Uterus (tissue), 4 donors: ENCODE measurements around the gene CYFIP1. TPM values are rescaled to one million over a fixed set of nuclear protein-coding genes. Genes with fewer than 3 reads are reported as not detected.
"Not testable (repeated sequence)": the region's sequence is repeated elsewhere in the genome, so short reads cannot be mapped to it uniquely, and the experiment has no call there.

Source experiments
- DNase-seq, 2 donors: peaks; one replicate each; pipeline ENCODE4 v3.0.0-alpha.2; 2019 to 2020
- H3K27ac ChIP-seq, 2 donors: fragments of 200-600 bp; sonication (generic); 1 replicate in 1 of 2; 2 replicates in 1 of 2; pipeline ENCODE4 v1.5.1; 2016 to 2018
- H3K27me3 ChIP-seq, 2 donors: fragments of 200-600 bp; sonication (generic); one replicate each; pipeline ENCODE4 v1.5.1; 2018 to 2019; ENCODE audit warnings: control low read depth in 1 of 2
- H3K36me3 ChIP-seq, 2 donors: fragments of 200-600 bp; sonication (generic); one replicate each; pipeline ENCODE4 v1.5.1; 2019; ENCODE audit warnings: control low read depth in 1 of 2
- H3K4me1 ChIP-seq, 2 donors: fragments of 200-600 bp; sonication (generic); one replicate each; pipeline ENCODE4 v1.5.1; 2018 to 2019; ENCODE audit warnings: control low read depth in 1 of 2
- H3K4me3 ChIP-seq, 2 donors: fragments of 200-600 bp; sonication (generic); 1 replicate in 1 of 2; 2 replicates in 1 of 2; pipeline ENCODE4 v1.5.1; 2018 to 2019; ENCODE audit warnings: mild to moderate bottlenecking in 1 of 2
- H3K9me3 ChIP-seq, 2 donors: fragments of 200-600 bp; sonication (generic); one replicate each; pipeline ENCODE4 v1.5.1; 2019; ENCODE audit warnings: control low read depth in 1 of 2
- CTCF ChIP-seq, 4 experiments: fragments of 200-600 bp in 2 of 4; fragments of 450-650 bp in 2 of 4; sonication (generic) in 2 of 4; IDR thresholded peaks; one replicate each; pipeline ENCODE4 v1.5.1; 2016 to 2019; ENCODE audit warnings: antibody characterized with exemption in 4 of 4, mild to moderate bottlenecking in 2 of 4, moderate library complexity in 1 of 4
- POLR2A ChIP-seq, 2 donors: fragments of 450-650 bp; IDR thresholded peaks; one replicate each; pipeline ENCODE4 v1.6.1; 2016; ENCODE audit warnings: antibody characterized with exemption in 2 of 2, mild to moderate bottlenecking in 1 of 2, moderate library complexity in 1 of 2
- intact Hi-C: fragments of 100-400 bp; cut with DNase I; formaldehyde crosslinking; loops from one replicate; pipeline ENCODE4 v1.15.1; 2023; ENCODE audit warnings: low total_unique reads
- total RNA-seq, 4 donors: library from RNA; depleted of rRNA in 3 of 4; stranded (reverse); fragments of >200 nt in 3 of 4; gene quantifications; one replicate each; pipeline versions ENCODE4 v1.1.0 to v1.2.4, GENCODE V29; 2014 to 2023
- donor health status: DM: yes; HTN: yes; CAD: no.

CYFIP1 gene
- 100 to 1,000 TPM in 2 of 4 donors, 10 to 100 TPM in 2; 61.5 to 145 (median 101) TPM for total RNA-seq

GRCh38 chr15:22980189-22981050 is at the start of gene CYFIP1:
TSS of gene CYFIP1 (minus strand) at chr15:22980368. CDS start at chr15:22947285, 33,083 bp downstream.
- Histone ChIP-seq H3K27ac (peak within 1 kb of the TSS; percentile 78 to 87), H3K27me3 (no peaks in the 10 kb centered on the region), H3K4me3 (peak within 1 kb of the TSS; percentile 79 to 98), H3K4me1 (no peaks in the 10 kb centered on the region), H3K36me3 (no peaks in the 10 kb centered on the region), H3K9me3 (no peaks in the 10 kb centered on the region)
- peak; percentile 85 to 88 for DNase-seq
- TF ChIP-seq CTCF (IDR thresholded peaks at IDR 0.05) (peak in 1 of 4 experiments; percentile 12), POLR2A (IDR thresholded peaks at IDR 0.05) (peak; percentile 33 to 60)
- intact Hi-C loops, result no loop called here

DNA sequence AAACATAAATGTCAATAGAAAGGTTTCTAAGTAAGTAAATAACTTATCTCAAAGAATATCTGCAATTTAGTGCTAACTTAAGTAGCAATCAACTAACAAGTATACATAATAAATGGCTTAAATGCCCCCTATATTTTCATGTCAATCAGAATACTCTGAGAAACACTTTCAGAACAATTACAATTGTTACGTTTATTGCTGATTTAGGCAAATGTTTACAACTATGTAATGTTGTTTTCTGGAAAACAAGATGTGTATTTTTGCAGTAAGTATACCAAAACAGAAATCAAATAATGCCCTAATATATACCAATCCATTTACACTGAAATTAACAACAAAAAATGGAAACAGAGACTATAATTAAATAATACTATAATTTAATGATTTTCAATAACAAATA is 46.0 kb upstream of the CYFIP1 start:
- TF ChIP-seq POLR2A (IDR thresholded peaks at IDR 0.05) (no peak), CTCF (IDR thresholded peaks at IDR 0.05) (no peak)
- Histone ChIP-seq H3K27me3 (no peaks in the 10 kb centered on the region), H3K36me3 (no peaks in the 10 kb centered on the region), H3K4me1 (no peaks in the 10 kb centered on the region), H3K4me3 (no peak overlapping the region), H3K9me3 (no peaks in the 10 kb centered on the region), H3K27ac (no peak overlapping the region)
- DNase-seq, result no peak
- intact Hi-C loops, result no loop called here

GRCh38 chr15:23022156-23022555 is 42.0 kb upstream of the CYFIP1 start:
- Histone ChIP-seq H3K4me1 (no peaks in the 10 kb centered on the region), H3K27me3 (no peaks in the 10 kb centered on the region), H3K36me3 (no peaks in the 10 kb centered on the region), H3K9me3 (no peaks in the 10 kb centered on the region), H3K4me3 (no peak overlapping the region), H3K27ac (no peak overlapping the region)
- no peak for DNase-seq
- intact Hi-C loops, result no loop called here
- TF ChIP-seq POLR2A (IDR thresholded peaks at IDR 0.05) (no peak), CTCF (IDR thresholded peaks at IDR 0.05) (no peak)

DNA sequence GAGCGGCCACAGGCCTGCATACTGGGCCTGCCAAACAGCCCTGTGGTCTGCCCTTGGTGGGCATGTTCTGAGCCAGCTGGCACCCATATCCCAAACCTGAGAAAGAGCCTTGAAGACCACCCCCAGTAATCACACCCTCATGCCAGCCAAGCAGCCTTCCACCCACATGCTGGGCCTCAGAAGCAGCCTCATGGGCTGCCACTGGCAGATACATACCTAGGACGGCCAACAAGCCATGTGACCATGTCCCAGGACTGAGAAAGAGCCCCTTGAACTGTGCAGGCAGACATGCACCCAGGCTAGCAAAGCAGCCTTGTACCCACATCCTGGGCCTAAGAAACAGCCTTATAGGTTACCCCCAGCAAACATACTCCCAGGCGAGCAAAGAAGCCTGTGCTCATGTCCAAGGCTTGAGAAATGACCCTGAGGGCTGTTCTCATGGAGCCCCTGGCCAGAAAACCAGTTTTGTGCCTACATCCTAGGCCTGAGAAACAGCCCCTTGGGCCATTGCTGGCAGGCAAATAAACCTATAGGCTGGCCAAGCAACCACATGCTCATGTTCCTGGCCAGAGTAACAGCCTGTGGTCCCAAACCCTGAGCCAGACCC is 34.3 kb upstream of the CYFIP1 start:
- Histone ChIP-seq H3K4me1 (no peaks in the 10 kb centered on the region), H3K9me3 (no peaks in the 10 kb centered on the region), H3K4me3 (no peak overlapping the region), H3K36me3 (no peaks in the 10 kb centered on the region), H3K27me3 (no peaks in the 10 kb centered on the region), H3K27ac (no peak overlapping the region)
- DNase-seq, result no peak
- intact Hi-C loops, result no loop called here
- TF ChIP-seq CTCF (IDR thresholded peaks at IDR 0.05), result no peak

DNA sequence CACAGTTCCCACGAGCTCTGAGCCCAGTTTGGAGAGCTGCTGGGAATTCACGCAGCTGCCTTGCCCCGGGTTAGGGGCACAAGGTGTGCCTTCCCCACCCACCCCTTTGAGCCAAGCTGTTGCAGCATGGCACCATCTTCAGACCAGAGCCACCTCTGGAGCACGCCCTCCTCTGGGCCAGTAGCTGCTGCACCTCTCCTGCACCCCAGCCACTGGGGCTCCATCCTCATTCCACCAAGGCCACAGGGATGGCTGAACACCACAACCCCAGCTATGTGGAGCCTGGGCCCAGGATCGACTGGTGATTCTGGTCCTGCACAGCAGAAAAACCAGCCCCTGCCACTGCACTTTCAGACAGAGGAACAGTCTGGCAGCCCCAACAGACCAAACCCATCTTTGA is 33.5 kb upstream of the CYFIP1 start:
- no peak for TF ChIP-seq CTCF (IDR thresholded peaks at IDR 0.05)
- no peak for TF ChIP-seq POLR2A (IDR thresholded peaks at IDR 0.05)
- no peaks in the 10 kb centered on the region for H3K36me3 ChIP-seq
- H3K4me1 ChIP-seq, result no peaks in the 10 kb centered on the region
- intact Hi-C loops, result no loop called here
- no peak overlapping the region for H3K27ac ChIP-seq
- no peaks in the 10 kb centered on the region for H3K27me3 ChIP-seq
- no peak overlapping the region for H3K4me3 ChIP-seq
- H3K9me3 ChIP-seq, result no peaks in the 10 kb centered on the region
- DNase-seq, result no peak

- DNase-seq, H3K4me1 ChIP-seq, H3K27me3 ChIP-seq, H3K36me3 ChIP-seq, intact Hi-C loops, H3K27ac ChIP-seq, H3K4me3 ChIP-seq, H3K9me3 ChIP-seq: not testable (repeated sequence)
Observed at GRCh38 chr15:23012616-23013015, 32.4 kb upstream of the CYFIP1 start.
